Measurements from ENCODE around the gene RTKN2.

DNA sequence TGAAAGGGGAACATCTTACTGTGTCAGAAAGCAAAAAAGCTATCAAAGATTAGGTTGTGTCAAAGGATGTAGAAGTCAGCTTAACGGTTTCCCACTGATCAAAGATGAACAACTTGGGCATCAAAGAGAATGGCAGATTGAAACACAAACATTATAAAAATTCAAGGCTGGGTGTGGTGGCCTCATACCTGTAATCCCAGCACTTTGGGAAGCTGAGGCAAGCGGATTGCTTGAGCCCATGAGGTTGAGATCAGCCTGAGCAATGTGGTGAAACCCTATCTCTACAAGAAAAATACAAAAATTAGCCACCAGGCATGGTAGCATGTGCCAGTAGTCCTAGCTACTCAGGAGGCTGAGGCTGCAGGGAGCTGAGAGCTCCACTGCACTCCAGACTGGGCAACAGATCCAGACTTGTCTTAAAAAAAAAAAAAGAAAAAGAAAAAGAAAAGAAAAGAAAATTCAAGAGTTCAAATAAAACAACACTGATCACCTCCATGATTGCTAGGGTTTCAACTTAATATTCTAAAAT, 34.5 kb downstream of the RTKN2 start:
- TF ChIP-seq, protein P1, sequence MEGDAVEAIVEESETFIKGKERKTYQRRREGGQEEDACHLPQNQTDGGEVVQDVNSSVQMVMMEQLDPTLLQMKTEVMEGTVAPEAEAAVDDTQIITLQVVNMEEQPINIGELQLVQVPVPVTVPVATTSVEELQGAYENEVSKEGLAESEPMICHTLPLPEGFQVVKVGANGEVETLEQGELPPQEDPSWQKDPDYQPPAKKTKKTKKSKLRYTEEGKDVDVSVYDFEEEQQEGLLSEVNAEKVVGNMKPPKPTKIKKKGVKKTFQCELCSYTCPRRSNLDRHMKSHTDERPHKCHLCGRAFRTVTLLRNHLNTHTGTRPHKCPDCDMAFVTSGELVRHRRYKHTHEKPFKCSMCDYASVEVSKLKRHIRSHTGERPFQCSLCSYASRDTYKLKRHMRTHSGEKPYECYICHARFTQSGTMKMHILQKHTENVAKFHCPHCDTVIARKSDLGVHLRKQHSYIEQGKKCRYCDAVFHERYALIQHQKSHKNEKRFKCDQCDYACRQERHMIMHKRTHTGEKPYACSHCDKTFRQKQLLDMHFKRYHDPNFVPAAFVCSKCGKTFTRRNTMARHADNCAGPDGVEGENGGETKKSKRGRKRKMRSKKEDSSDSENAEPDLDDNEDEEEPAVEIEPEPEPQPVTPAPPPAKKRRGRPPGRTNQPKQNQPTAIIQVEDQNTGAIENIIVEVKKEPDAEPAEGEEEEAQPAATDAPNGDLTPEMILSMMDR (IDR thresholded peaks at IDR 0.05; ENCODE audit: poor library complexity, severe bottlenecking) = no peak
- no peak for TF ChIP-seq EZH2 (IDR thresholded peaks at IDR 0.05; ENCODE audit: borderline replicate concordance, insufficient read depth, low read length, poor library complexity, severe bottlenecking)
- TF ChIP-seq POLR2AphosphoS5 (IDR thresholded peaks at IDR 0.05) = no peak
- TF ChIP-seq EP300 (conservative IDR thresholded peaks at IDR 0.05; ENCODE audit: poor library complexity, severe bottlenecking) = no peak
- no peak for TF ChIP-seq TAF1 (IDR thresholded peaks at IDR 0.05; ENCODE audit: low read depth)

Data from neural cell (in vitro differentiated cells).